SK-N-SH (cell line): Measurements from ENCODE around the gene PPM1B. TPM values are rescaled to one million over a fixed set of nuclear protein-coding genes. Genes with fewer than 3 reads are reported as not detected.

ENCODE experiments used
- CTCF ChIA-PET: fragments of 300-600, 350-600 bp; formaldehyde crosslinking; extraction: SDS; loops from one replicate; lab custom pipeline; 2021; lab: Yijun Ruan, JAX
- POLR2A ChIA-PET: fragments of 350-600 bp; sonication (Branson Sonifier 250); formaldehyde crosslinking; extraction: SDS; loops from one replicate; lab custom pipeline; 2020; ENCODE audit warnings: antibody characterized with exemption, inconsistent platforms; lab: Yijun Ruan, JAX
- DNase-seq: peaks from one replicate; pipeline ENCODE4 v3.0.0; 2012
- H2AFZ ChIP-seq: fragments of 200-600 bp; sonication (generic); 2 replicates; pipeline ENCODE4 v1.8.1; 2016; ENCODE audit warnings: antibody characterized with exemption, mild to moderate bottlenecking, low read depth
- H3F3A ChIP-seq: fragments of 200-600 bp; sonication (generic); replicated peaks from 2 replicates; pipeline ENCODE3; 2016; ENCODE audit warnings: antibody characterized with exemption, mild to moderate bottlenecking; ENCODE audit not compliant: insufficient read depth
- H3K27ac ChIP-seq, 2 experiments: fragments of 200-500 bp in 1 of 2; fragments of 200-600 bp in 1 of 2; sonication (Bioruptor generic) in 1 of 2; sonication (generic), shearing (Covaris generic) in 1 of 2; 2 replicates each; pipeline versions ENCODE4 v1.5.1 to v1.6.1; 2014 to 2016; ENCODE audit warnings: low read depth in 2 of 2, inconsistent platforms in 1 of 2, low read length in 1 of 2, mild to moderate bottlenecking in 1 of 2, mixed read lengths in 1 of 2
- H3K27me3 ChIP-seq: fragments of 200-600 bp; sonication (generic), shearing (Covaris generic); 2 replicates; pipeline ENCODE4 v1.6.1; 2016; ENCODE audit warnings: mixed run types; ENCODE audit not compliant: insufficient read depth
- H3K36me3 ChIP-seq, 2 experiments: fragments of 200-500 bp in 1 of 2; fragments of 200-600 bp in 1 of 2; sonication (Bioruptor generic) in 1 of 2; sonication (generic) in 1 of 2; replicated peaks in 1 of 2; 2 replicates each; pipeline versions ENCODE3 to v1.5.1; 2014 to 2016; ENCODE audit warnings: low read length in 1 of 2, mild to moderate bottlenecking in 1 of 2; ENCODE audit not compliant: insufficient read depth in 2 of 2, control insufficient read depth in 1 of 2
- H3K4me1 ChIP-seq, 2 experiments: fragments of 200-500 bp in 1 of 2; fragments of 200-600 bp in 1 of 2; sonication (Bioruptor generic) in 1 of 2; sonication (generic), shearing (Covaris generic) in 1 of 2; 2 replicates each; pipeline versions ENCODE4 v1.5.1 to v1.6.1; 2014 to 2016; ENCODE audit warnings: low read depth in 1 of 2, low read length in 1 of 2, mixed run types in 1 of 2; ENCODE audit not compliant: insufficient read depth in 2 of 2, control insufficient read depth in 1 of 2
- H3K4me2 ChIP-seq: fragments of 200-600 bp; sonication (generic), shearing (Covaris generic); 2 replicates; pipeline ENCODE4 v1.6.1; 2017; ENCODE audit warnings: mixed run types
- H3K4me3 ChIP-seq, 2 experiments: fragments of 200-500 bp in 1 of 2; fragments of 200-600 bp in 1 of 2; sonication (Bioruptor generic) in 1 of 2; sonication (generic), shearing (Covaris generic) in 1 of 2; 2 replicates each; pipeline versions ENCODE4 v1.5.1 to v1.8.1; 2014 to 2016; ENCODE audit warnings: low read depth in 2 of 2, inconsistent platforms in 1 of 2, low read length in 1 of 2, mild to moderate bottlenecking in 1 of 2, mixed read lengths in 1 of 2, moderate library complexity in 1 of 2
- H3K79me2 ChIP-seq: fragments of 200-600 bp; sonication (generic); 2 replicates; pipeline ENCODE4 v1.8.1; 2017; ENCODE audit warnings: mild to moderate bottlenecking; ENCODE audit not compliant: insufficient read depth
- H3K9ac ChIP-seq: fragments of 200-600 bp; sonication (generic); 2 replicates; pipeline ENCODE4 v1.6.1; 2017; ENCODE audit warnings: mixed run types
- H3K9me2 ChIP-seq: fragments of 200-600 bp; sonication (generic); 2 replicates; pipeline ENCODE4 v1.6.1; 2017; ENCODE audit warnings: mixed run types
- H3K9me3 ChIP-seq: fragments of 200-600 bp; sonication (generic); 2 replicates; pipeline ENCODE4 v1.6.1; 2017; ENCODE audit warnings: mixed run types, mild to moderate bottlenecking, moderate library complexity
- H4K20me1 ChIP-seq: fragments of 200-600 bp; sonication (generic); 2 replicates; pipeline ENCODE4 v1.6.1; 2017; ENCODE audit warnings: mild to moderate bottlenecking, mixed run types; ENCODE audit not compliant: insufficient read depth
- CHD2 ChIP-seq: fragments of 150-350 bp; IDR thresholded peaks from 2 replicates; pipeline ENCODE4 v1.6.1; 2018; ENCODE audit warnings: low read length; ENCODE audit not compliant: partially characterized antibody
- ELF1 ChIP-seq: IDR thresholded peaks from 2 replicates; pipeline ENCODE4 v1.4.0; 2012
- JUND ChIP-seq: IDR thresholded peaks from 2 replicates; pipeline ENCODE4 v1.4.0; 2012
- MXI1 ChIP-seq: IDR thresholded peaks from 2 replicates; pipeline ENCODE4 v1.6.1; 2012; ENCODE audit warnings: mild to moderate bottlenecking, low read depth, low read length, improper control_type of control experiment
- RXRA ChIP-seq: IDR thresholded peaks from 2 replicates; pipeline ENCODE4 v1.4.0; 2012; ENCODE audit warnings: low read depth, mild to moderate bottlenecking, borderline replicate concordance
- SIN3A ChIP-seq: IDR thresholded peaks from 2 replicates; pipeline ENCODE4 v1.6.1; 2012; ENCODE audit warnings: low read depth, mild to moderate bottlenecking, low read length, moderate library complexity, borderline replicate concordance
- SMC3 ChIP-seq: IDR thresholded peaks from 2 replicates; pipeline ENCODE4 v1.6.1; 2012; ENCODE audit warnings: low read depth, low read length, improper control_type of control experiment
- TCF12 ChIP-seq: IDR thresholded peaks from 2 replicates; pipeline ENCODE4 v1.4.0; 2012
- TEAD4 ChIP-seq: IDR thresholded peaks from 2 replicates; pipeline ENCODE4 v1.4.0; 2012; ENCODE audit warnings: mild to moderate bottlenecking, borderline replicate concordance; ENCODE audit not compliant: insufficient read depth
- YY1 ChIP-seq: IDR thresholded peaks from 2 replicates; pipeline ENCODE4 v1.4.0; 2012; ENCODE audit warnings: low read depth, mild to moderate bottlenecking
- WGBS: methylation state at CpG from one replicate; pipeline ENCODE4 v1.1.6; 2017; ENCODE audit warnings: low lambda C conversion rate; 5-methylcytosine and 5-hydroxymethylcytosine counted together
- polyA plus RNA-seq, 3 experiments: library from polyadenylated mRNA; depleted of rRNA; stranded (reverse); fragments of >200 nt; gene quantifications; 2 replicates each; pipeline ENCODE4 v1.2.3, GENCODE V29; 2012
- TF ChIP-seq, protein P1 (sequence below): IDR thresholded peaks from 2 replicates; pipeline ENCODE4 v1.6.1; 2012; ENCODE audit warnings: mild to moderate bottlenecking, low read depth, low read length, moderate library complexity
- TF ChIP-seq, protein P2 (sequence below): IDR thresholded peaks from 2 replicates; pipeline ENCODE4; 2012
- TF ChIP-seq, protein P3 (sequence below): fragments of 150-350 bp; IDR thresholded peaks from 2 replicates; pipeline ENCODE4 v1.6.1; 2016; ENCODE audit warnings: mild to moderate bottlenecking, low read depth, low read length

PPM1B gene
- polyA plus RNA-seq, 1 of the 3 experiments (the other 2 are of a cell fraction): 16.2 TPM

DNA sequence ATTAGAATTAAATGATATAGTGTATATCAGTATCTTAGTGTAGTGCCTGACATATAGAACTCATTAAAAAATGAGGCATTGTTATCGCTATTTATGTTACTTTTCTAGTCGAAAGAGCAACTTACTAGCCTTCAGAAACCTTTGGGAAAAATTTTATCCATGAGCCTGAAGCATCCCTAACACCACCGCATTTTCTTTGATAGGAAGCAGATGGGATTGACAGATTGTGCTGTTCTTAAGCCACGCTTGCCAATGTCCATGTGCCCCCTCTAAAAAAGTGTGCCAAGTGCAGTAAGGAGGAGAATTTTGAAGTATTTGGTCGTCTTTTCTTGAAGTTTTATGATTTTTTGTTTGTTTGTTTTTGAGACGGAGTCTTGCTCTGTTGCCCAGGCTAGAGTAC is 29.1 kb downstream of the PPM1B start:
- Histone ChIP-seq H2AFZ (no peak overlapping the region), H3K36me3 (peaks cover 0 to 7% of the 10 kb centered on the region in 2 experiments), H3K79me2 (peaks cover 80% of the 10 kb centered on the region), H3K27ac (no peak overlapping the region), H3K27me3 (no peaks in the 10 kb centered on the region), H3F3A (peaks cover 12% of the 10 kb centered on the region), H3K9ac (no peak overlapping the region), H3K4me2 (no peak overlapping the region), H3K4me1 (peaks cover 2 to 14% of the 10 kb centered on the region in 2 experiments; a peak in 2 of 4 replicates), H4K20me1 (0 out of 2 replicates have a peak, but pooled peaks cover 5% of the 10 kb centered on the region), H3K4me3 (no peak overlapping the region), H3K9me3 (no peaks in the 10 kb centered on the region), H3K9me2 (no peaks in the 10 kb centered on the region)
- no peak for DNase-seq
- ChIA-PET CTCF (no interaction called here), POLR2A (no interaction called here)
- TF ChIP-seq SMC3: no peak
- TF ChIP-seq SIN3A: no peak
- TF ChIP-seq MXI1: no peak
- no peak for TF ChIP-seq RXRA
- no peak for TF ChIP-seq TEAD4
- WGBS: 94% methylated on average over 6 of the region's 6 CpGs

- TF ChIP-seq TCF12 (no peak), TEAD4 (no peak), ELF1 (no peak), JUND (no peak), SMC3 (no peak), YY1 (no peak), CHD2 (no peak), MXI1 (no peak)
- TF ChIP-seq, protein P1, sequence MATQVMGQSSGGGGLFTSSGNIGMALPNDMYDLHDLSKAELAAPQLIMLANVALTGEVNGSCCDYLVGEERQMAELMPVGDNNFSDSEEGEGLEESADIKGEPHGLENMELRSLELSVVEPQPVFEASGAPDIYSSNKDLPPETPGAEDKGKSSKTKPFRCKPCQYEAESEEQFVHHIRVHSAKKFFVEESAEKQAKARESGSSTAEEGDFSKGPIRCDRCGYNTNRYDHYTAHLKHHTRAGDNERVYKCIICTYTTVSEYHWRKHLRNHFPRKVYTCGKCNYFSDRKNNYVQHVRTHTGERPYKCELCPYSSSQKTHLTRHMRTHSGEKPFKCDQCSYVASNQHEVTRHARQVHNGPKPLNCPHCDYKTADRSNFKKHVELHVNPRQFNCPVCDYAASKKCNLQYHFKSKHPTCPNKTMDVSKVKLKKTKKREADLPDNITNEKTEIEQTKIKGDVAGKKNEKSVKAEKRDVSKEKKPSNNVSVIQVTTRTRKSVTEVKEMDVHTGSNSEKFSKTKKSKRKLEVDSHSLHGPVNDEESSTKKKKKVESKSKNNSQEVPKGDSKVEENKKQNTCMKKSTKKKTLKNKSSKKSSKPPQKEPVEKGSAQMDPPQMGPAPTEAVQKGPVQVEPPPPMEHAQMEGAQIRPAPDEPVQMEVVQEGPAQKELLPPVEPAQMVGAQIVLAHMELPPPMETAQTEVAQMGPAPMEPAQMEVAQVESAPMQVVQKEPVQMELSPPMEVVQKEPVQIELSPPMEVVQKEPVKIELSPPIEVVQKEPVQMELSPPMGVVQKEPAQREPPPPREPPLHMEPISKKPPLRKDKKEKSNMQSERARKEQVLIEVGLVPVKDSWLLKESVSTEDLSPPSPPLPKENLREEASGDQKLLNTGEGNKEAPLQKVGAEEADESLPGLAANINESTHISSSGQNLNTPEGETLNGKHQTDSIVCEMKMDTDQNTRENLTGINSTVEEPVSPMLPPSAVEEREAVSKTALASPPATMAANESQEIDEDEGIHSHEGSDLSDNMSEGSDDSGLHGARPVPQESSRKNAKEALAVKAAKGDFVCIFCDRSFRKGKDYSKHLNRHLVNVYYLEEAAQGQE: no peak
- TF ChIP-seq, protein P2, sequence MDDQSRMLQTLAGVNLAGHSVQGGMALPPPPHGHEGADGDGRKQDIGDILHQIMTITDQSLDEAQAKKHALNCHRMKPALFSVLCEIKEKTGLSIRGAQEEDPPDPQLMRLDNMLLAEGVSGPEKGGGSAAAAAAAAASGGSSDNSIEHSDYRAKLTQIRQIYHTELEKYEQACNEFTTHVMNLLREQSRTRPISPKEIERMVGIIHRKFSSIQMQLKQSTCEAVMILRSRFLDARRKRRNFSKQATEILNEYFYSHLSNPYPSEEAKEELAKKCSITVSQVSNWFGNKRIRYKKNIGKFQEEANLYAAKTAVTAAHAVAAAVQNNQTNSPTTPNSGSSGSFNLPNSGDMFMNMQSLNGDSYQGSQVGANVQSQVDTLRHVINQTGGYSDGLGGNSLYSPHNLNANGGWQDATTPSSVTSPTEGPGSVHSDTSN: no peak
- TF ChIP-seq, protein P3, sequence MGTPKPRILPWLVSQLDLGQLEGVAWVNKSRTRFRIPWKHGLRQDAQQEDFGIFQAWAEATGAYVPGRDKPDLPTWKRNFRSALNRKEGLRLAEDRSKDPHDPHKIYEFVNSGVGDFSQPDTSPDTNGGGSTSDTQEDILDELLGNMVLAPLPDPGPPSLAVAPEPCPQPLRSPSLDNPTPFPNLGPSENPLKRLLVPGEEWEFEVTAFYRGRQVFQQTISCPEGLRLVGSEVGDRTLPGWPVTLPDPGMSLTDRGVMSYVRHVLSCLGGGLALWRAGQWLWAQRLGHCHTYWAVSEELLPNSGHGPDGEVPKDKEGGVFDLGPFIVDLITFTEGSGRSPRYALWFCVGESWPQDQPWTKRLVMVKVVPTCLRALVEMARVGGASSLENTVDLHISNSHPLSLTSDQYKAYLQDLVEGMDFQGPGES: no peak
- Histone ChIP-seq H3K4me1 (peaks cover 4 to 14% of the 10 kb centered on the region in 2 experiments; a peak in 2 of 4 replicates), H3K27me3 (no peaks in the 10 kb centered on the region), H2AFZ (no peak overlapping the region), H3K4me3 (no peak overlapping the region), H4K20me1 (peaks cover 5% of the 10 kb centered on the region; the same call in 1 of the 2 replicates), H3K9me3 (no peaks in the 10 kb centered on the region), H3K79me2 (peaks cover 81% of the 10 kb centered on the region), H3K36me3 (peaks cover 0 to 7% of the 10 kb centered on the region in 2 experiments), H3F3A (peaks cover 17% of the 10 kb centered on the region), H3K27ac (no peak overlapping the region), H3K9ac (no peak overlapping the region), H3K4me2 (no peak overlapping the region), H3K9me2 (no peaks in the 10 kb centered on the region)
- ChIA-PET POLR2A (no interaction called here), CTCF (interaction anchor here (1.1 to 1.7 kb wide), 2 partner anchors 9 to 192 kb away, joined by 3 read pairs; no protein-coding TSS in a partner anchor)
- no peak for DNase-seq
- WGBS: 96% methylated on average over 1 of the region's 1 CpG
Measured at GRCh38 chr2:44200011-44200410, 31.3 kb downstream of the PPM1B start.
